Erythroblast (primary cell): ENCODE data around the gene CHTF18.

Experiments used
- GATA1 ChIP-seq: IDR thresholded peaks from 2 replicates; pipeline ENCODE4 v1.6.1; 2011; ENCODE audit warnings: low read depth, mild to moderate bottlenecking, control low read depth, low read length, moderate library complexity
- POLR2A ChIP-seq: IDR thresholded peaks from 2 replicates; pipeline ENCODE4 v1.6.1; 2011; ENCODE audit warnings: mild to moderate bottlenecking, low read length

DNA sequence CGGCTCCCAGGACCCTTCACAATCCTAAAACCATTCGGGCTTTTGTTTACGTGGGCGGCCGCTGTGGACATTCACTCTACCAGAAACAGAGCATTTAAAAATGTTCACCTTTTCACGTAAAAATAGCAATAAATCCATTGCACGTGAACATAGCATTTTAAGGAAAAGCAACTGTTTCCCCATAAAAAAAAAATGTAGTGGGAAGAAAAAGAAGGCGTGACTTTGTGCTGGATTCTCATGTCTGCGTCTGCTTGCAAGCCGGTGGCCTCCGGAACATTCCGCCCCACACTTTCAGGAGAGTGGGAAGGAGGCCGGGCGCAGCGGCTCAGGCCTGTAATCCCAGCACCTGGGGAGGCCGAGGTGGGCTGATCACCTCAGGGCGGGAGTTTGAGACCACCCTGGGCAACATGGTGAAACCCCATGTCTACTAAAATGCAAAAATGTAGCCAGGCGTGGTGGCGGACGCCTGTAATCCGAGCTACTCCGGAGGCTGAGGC lies 25.5 kb downstream of the CHTF18 start:
- TF ChIP-seq POLR2A (no peak), GATA1 (no peak)
